Stimulated activated CD4-positive, alpha-beta T cell treated with anti-CD3 and anti-CD28 coated beads, Interleukin-12 subunit alpha, Interleukin-12 subunit beta, amount 100 ng/mL, for 24 hours (primary cell): ENCODE measurements around the gene EGLN1.

Source experiments
- DNase-seq, 2 experiments: peaks; one replicate each; pipeline ENCODE4 v3.0.0-alpha.2; 2020; ENCODE audit warnings: low read depth in 2 of 2

The EGLN1 gene

DNA sequence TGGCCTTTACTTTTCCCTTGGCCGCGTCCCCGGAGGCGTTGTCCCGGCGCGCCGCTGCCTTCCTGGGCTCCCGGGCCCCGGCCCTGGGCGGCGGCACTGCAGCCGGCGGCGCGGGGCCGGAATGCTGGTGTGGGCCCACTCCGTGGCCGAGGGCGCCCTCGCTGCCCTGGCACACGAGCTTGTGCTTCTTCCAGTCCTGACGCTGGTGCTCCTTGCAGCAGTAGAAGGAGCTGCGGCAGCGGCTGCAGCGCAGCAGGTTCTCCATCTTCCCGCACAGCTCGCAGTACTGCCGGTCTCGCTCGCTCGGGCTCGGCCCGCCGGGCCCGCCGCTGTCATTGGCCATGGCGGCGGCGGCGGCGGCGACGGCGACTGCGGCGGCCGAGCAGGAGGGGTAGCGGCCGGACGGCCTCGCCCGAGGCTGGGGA is 529 bp downstream of the EGLN1 start:
- DNase-seq = peak; percentile 5 to 17

GRCh38 chr1:231420959-231421545 is 1.0 kb downstream of the EGLN1 start:
- DNase-seq = peak; percentile 11 to 29

GRCh38 chr1:231420299-231420958 is 1.7 kb downstream of the EGLN1 start:
- no peak for DNase-seq

- DNase-seq = no peak
These were observed 2.3 kb downstream of the EGLN1 start for GRCh38 chr1:231419738-231420298.

GRCh38 chr1:231419147-231419546 is 2.9 kb downstream of the EGLN1 start:
- DNase-seq = no peak

DNA sequence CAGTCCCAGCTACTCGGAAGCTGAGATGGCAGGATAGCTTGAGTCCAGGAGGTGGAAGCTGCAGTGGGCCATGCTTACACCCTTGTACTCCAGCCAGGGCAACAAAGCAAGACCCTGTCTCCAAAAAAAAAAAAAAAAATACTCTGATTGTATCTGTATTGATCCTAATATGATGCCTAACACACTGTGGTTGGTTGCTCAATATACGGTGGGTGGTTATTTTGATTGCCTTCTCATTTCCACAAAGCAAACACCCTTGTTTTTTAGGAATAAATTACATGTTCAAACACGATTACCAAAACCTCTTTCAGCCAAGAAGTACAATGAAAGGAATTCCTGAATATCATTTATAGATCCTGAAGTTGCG is 3.4 kb downstream of the EGLN1 start:
- DNase-seq = no peak

DNA sequence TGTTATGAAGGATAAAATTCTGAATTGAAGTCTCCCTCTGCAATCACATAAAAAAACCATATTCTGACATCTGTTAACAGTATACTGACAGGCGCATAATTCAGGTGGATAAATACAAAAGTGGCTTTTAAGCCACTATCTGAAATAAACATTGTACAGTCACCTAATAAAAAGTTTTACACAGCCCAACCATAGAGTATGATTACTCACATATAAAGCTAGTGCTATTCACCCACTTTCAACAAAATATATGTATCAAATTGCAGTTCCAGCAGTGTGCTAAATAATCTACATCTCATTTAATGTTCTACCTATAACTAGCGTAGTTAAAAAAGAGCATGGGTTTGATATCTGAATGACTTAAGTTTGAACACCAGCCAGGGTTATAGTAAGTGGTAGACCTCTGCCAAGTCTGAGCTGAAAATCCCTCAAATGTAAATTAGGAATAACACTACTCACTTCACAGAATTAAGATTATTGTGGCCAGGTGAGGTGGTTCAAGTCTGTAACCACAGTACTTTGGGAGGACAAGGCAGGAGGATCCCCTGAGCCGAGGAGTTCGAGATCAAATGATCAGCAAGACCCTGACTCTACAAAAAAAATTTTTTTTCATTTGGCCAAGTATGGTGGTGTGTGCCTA is 3.9 kb downstream of the EGLN1 start:
- no peak for DNase-seq

DNA sequence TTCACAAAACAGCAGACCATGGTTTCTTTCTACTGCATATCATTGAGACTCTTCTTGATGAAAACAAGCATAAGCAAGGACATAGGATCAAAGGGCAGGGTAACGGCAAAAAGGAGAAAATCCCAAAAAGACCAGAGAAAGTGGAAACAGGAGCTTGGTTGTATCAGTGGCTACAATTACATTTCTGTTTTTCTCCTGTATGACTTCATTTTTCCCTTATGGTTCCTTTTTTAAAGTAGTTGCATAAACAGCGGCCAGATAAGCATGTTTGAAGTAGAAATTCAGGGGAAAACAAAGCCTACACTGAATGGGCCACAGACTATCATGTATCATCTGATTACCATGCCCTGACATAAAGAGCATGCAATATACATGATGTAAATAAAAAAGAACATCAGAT is 4.6 kb downstream of the EGLN1 start:
- no peak for DNase-seq

GRCh38 chr1:231416901-231417300 is 5.2 kb downstream of the EGLN1 start:
- no peak for DNase-seq

- DNase-seq = no peak
These were observed 7.0 kb downstream of the EGLN1 start for GRCh38 chr1:231415018-231415583.

GRCh38 chr1:231414260-231415016 is 7.6 kb downstream of the EGLN1 start:
- DNase-seq = no peak

GRCh38 chr1:231413749-231414082 is 8.4 kb downstream of the EGLN1 start:
- no peak for DNase-seq

GRCh38 chr1:231411036-231411531 is 11.0 kb downstream of the EGLN1 start:
- DNase-seq = no peak

DNA sequence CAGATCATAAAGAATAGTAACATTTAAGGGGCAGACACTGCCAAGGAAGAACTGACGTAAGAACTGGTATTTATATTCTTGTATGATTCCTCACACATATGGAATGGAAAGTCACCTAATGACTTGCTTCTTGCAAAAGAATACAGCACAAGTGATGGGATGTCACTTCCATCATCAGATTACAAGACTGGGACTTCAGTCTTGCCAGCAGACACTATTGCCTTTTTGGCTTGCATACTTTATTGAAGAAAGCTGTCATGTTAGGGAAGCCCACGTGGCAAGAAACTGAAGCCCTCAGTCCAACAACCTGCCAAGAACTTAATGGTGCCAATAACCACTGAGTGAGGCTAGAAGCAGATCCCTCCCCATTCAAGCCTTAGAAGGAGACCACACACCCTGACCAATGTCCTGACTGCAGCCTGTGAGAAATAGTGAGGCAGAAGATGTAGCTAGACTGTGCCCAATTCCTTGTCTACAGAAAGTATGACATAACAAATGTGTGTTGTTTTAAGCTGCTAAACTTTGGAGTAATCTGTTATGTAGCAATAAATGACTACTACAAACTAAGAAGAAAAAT is 12.0 kb downstream of the EGLN1 start:
- DNase-seq = no peak

DNA sequence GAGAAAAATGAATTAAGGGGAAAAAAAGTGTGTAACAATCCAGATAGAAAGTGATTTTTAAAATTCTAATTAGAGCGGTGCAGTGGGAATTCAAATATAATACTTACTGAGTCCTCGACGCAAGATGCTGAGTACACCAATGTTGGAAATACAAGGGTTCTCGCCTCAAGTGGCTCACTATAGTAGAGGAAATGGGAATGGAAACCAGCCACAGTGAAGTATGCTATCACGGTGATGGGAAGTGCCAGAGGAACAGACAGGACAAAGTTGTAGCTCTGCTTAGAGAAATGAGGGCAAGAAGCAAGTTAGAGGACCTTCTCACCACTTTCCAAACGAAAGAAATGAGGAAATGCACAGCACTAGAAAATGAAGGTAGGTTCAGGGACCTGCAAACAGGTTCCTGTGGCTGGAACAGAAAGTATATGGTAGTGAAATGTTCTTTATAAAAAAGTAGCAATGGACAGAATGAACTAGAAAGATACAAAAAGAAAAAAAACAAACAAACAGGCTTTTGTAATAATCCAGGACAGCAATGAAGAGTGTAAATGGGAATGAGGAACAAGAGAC is 13.5 kb downstream of the EGLN1 start:
- no peak for DNase-seq

- DNase-seq = no peak
These were observed 14.3 kb downstream of the EGLN1 start for GRCh38 chr1:231407547-231408396.

GRCh38 chr1:231407049-231407448 is 15.0 kb downstream of the EGLN1 start:
- no peak for DNase-seq

DNA sequence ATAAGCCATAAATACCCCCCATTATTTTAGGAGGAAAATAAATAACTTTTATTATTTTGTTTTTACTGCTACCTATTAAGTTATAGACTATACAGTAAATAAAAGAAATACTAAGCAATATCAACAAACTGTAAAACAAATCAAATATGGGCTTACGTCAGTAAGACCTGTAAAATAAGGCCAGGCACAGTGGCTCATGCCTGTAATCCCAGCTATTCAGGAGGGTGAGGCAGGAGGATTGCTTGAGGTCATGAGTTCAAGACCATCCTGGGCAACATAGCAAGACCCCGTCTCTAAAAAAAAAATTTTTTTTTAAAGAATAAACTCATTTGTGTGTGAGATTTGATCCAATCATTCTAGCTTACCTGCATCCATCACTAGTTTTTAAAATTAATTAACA is 17.8 kb downstream of the EGLN1 start:
- DNase-seq = no peak

DNA sequence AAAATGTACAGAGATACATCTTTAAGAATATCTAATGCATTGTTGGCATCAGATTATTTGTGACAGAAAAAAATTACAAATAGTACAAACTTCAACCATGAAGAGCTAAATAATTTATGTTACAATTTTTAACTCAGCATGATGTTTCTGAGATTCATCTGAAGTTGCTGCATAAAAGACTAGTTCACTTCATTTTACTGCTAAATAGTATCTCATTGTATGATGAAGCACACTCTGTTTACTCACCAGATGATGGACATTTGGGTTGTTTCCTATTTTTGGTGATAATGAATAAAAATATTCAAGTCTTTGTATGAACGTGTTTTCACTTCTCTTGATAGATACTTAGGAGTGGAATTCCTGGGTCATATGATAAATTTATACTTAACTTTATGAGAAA is 20.6 kb downstream of the EGLN1 start:
- no peak for DNase-seq
